ENCODE results near the gene CLSTN1.
A peak's percentile ranks its signal among the peaks of the same experiment; 100 is the strongest.

Gene CLSTN1

GRCh38 chr1:9869831-9870251 lies 46.1 kb upstream of the CLSTN1 start:
- Histone ChIP-seq H3K36me3 (ENCODE audit: control insufficient read depth in 4 of 4, insufficient read depth in 4 of 4, low read length in 3 of 4) (peaks cover 0 to 44% (median 29%) of the 10 kb centered on the region in 4 experiments), H3K27me3 (replicated peaks in 2 of 5; ENCODE audit: control insufficient read depth in 4 of 5, insufficient read depth in 5 of 5, low read length in 4 of 5) (no peaks in the 10 kb centered on the region), H3K27ac (ENCODE audit: insufficient read depth in 1 of 2, low read depth in 1 of 2, low read length in 2 of 2, poor library complexity in 1 of 2, severe bottlenecking in 2 of 2) (no peak overlapping the region), H3K4me1 (ENCODE audit: control extremely low read depth in 1 of 4, control insufficient read depth in 4 of 4, insufficient read depth in 4 of 4, low read length in 3 of 4) (peaks cover 0 to 2% (median under 1%) of the 10 kb centered on the region in 4 experiments), H3K4me3 (ENCODE audit: control insufficient read depth in 1 of 7, extremely low read depth in 1 of 7, insufficient read depth in 4 of 7, low read depth in 2 of 7, low read length in 6 of 7) (no peak overlapping the region), H3K9me3 (ENCODE audit: control extremely low read depth in 1 of 5, control insufficient read depth in 4 of 5, insufficient read depth in 2 of 5, low read depth in 1 of 5, low read length in 4 of 5) (no peaks in the 10 kb centered on the region)
- 91% methylated on average over 10 of the region's 13 CpGs for WGBS (ENCODE audit: insufficient coverage)
- CTCF ChIA-PET, result interaction anchor here (0.8 to 18.8 kb wide), 11 partner anchors 11 to 87 kb away, joined by 3 to 321 read pairs (median 13); partner anchors contain the start of genes LZIC and NMNAT1
- POLR2A ChIA-PET, result no interaction called here
- no peak for DNase-seq

DNA sequence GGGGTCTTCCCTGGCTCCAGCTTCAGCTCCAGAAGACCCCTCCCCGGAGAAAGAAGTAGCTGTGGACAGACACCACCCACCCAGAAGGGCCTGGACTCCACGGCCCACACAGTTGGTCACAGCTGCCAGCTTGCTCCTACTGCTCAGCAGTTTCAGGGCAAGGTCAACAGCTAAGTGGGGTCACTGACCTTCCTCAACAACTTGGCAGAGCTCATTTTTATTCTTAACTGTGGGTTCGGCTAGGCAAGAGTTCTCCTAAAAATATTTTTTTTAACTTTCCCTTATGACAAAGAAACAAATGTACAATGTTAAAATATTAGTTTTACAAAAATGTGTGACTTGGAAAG lies 44.5 kb upstream of the CLSTN1 start:
- Histone ChIP-seq H3K36me3 (ENCODE audit: control insufficient read depth in 4 of 4, insufficient read depth in 4 of 4, low read length in 3 of 4) (peaks cover 0 to 50% (median 29%) of the 10 kb centered on the region in 4 experiments), H3K27me3 (replicated peaks in 2 of 5; ENCODE audit: control insufficient read depth in 4 of 5, insufficient read depth in 5 of 5, low read length in 4 of 5) (no peaks in the 10 kb centered on the region), H3K9me3 (ENCODE audit: control extremely low read depth in 1 of 5, control insufficient read depth in 4 of 5, insufficient read depth in 2 of 5, low read depth in 1 of 5, low read length in 4 of 5) (no peaks in the 10 kb centered on the region), H3K4me1 (ENCODE audit: control extremely low read depth in 1 of 4, control insufficient read depth in 4 of 4, insufficient read depth in 4 of 4, low read length in 3 of 4) (no peaks in the 10 kb centered on the region), H3K27ac (ENCODE audit: insufficient read depth in 1 of 2, low read depth in 1 of 2, low read length in 2 of 2, poor library complexity in 1 of 2, severe bottlenecking in 2 of 2) (no peak overlapping the region), H3K4me3 (ENCODE audit: control insufficient read depth in 1 of 7, extremely low read depth in 1 of 7, insufficient read depth in 4 of 7, low read depth in 2 of 7, low read length in 6 of 7) (no peak overlapping the region)
- DNase-seq, result no peak
- ChIA-PET CTCF (interaction anchor here (0.8 to 18.8 kb wide), 27 partner anchors 9 to 242 kb away, joined by 3 to 321 read pairs (median 4); partner anchors contain the start of genes LZIC and NMNAT1), POLR2A (interaction anchor here (1.2 kb wide), 1 partner anchor 42 kb away, joined by 3 read pairs; the partner anchor contains the start of gene CTNNBIP1)
- WGBS (ENCODE audit: insufficient coverage), result 97% methylated on average over 2 of the region's 3 CpGs

DNA sequence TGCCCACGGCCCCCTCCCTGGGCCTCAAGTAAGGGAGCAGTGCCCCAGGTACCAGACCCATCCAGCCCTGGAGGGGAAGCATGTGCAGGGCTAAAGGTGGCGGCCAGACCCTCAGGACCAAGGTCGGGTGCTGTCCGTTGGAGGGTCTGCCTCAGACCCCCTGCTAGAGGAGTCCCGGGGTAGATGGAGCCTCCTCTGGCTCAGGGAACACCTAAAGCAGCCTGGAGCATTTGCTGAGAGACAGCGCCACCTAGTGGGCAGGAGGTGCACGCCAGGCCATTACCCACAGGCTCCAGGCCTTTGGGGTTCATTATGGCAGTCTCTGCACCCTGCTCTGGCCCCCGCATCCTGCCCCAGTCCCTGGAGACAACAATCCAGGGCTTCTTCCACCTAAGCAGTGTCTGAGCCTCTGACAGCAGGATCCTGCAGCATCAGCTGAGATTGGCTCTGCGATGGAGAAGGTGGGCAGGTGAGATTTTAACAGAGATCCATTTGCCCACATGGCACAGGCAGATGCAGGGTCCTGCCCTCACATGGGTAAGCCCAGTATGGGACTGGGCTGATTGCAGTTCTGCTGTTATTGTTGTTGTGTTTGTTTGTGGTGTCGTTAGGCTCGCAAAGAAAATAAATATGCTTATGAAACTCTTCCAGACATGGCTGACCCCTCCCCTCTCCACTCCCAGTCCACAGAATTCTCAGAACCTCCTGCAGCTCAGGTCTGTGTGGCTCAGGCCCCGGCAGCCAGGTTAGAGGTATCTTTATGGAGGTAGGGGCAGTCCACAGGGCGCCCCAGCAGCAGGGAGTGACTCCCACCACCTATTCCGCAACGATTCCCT lies 43.9 kb upstream of the CLSTN1 start:
- ChIA-PET POLR2A (interaction anchor here (1.2 kb wide), 1 partner anchor 43 kb away, joined by 3 read pairs; the partner anchor contains the start of gene CTNNBIP1), CTCF (interaction anchor here (0.8 to 18.8 kb wide), 25 partner anchors 8 to 241 kb away, joined by 3 to 321 read pairs (median 5); partner anchors contain the start of genes LZIC and NMNAT1)
- WGBS (ENCODE audit: insufficient coverage), result 42% methylated on average over 7 of the region's 15 CpGs
- no peak overlapping the region for H3K27ac ChIP-seq (ENCODE audit: insufficient read depth in 1 of 2, low read depth in 1 of 2, low read length in 2 of 2, poor library complexity in 1 of 2, severe bottlenecking in 2 of 2)
- H3K4me3 ChIP-seq (ENCODE audit: control insufficient read depth in 1 of 7, extremely low read depth in 1 of 7, insufficient read depth in 4 of 7, low read depth in 2 of 7, low read length in 6 of 7), result no peak overlapping the region
- peak; percentile 73 to 87 (median 81) for DNase-seq
- no peaks in the 10 kb centered on the region for H3K4me1 ChIP-seq (ENCODE audit: control extremely low read depth in 1 of 4, control insufficient read depth in 4 of 4, insufficient read depth in 4 of 4, low read length in 3 of 4)
- H3K36me3 ChIP-seq (ENCODE audit: control insufficient read depth in 4 of 4, insufficient read depth in 4 of 4, low read length in 3 of 4), result peaks cover 0 to 50% (median 29%) of the 10 kb centered on the region in 4 experiments
- no peaks in the 10 kb centered on the region for H3K9me3 ChIP-seq (ENCODE audit: control extremely low read depth in 1 of 5, control insufficient read depth in 4 of 5, insufficient read depth in 2 of 5, low read depth in 1 of 5, low read length in 4 of 5)
- H3K27me3 ChIP-seq (replicated peaks in 2 of 5; ENCODE audit: control insufficient read depth in 4 of 5, insufficient read depth in 5 of 5, low read length in 4 of 5), result no peaks in the 10 kb centered on the region

GRCh38 chr1:9866836-9867235 lies 43.1 kb upstream of the CLSTN1 start:
- Histone ChIP-seq H3K36me3 (ENCODE audit: control insufficient read depth in 4 of 4, insufficient read depth in 4 of 4, low read length in 3 of 4) (peaks cover 0 to 50% (median 28%) of the 10 kb centered on the region in 4 experiments), H3K9me3 (ENCODE audit: control extremely low read depth in 1 of 5, control insufficient read depth in 4 of 5, insufficient read depth in 2 of 5, low read depth in 1 of 5, low read length in 4 of 5) (no peaks in the 10 kb centered on the region), H3K27me3 (replicated peaks in 2 of 5; ENCODE audit: control insufficient read depth in 4 of 5, insufficient read depth in 5 of 5, low read length in 4 of 5) (no peaks in the 10 kb centered on the region), H3K27ac (ENCODE audit: insufficient read depth in 1 of 2, low read depth in 1 of 2, low read length in 2 of 2, poor library complexity in 1 of 2, severe bottlenecking in 2 of 2) (no peak overlapping the region), H3K4me1 (ENCODE audit: control extremely low read depth in 1 of 4, control insufficient read depth in 4 of 4, insufficient read depth in 4 of 4, low read length in 3 of 4) (no peaks in the 10 kb centered on the region), H3K4me3 (ENCODE audit: control insufficient read depth in 1 of 7, extremely low read depth in 1 of 7, insufficient read depth in 4 of 7, low read depth in 2 of 7, low read length in 6 of 7) (no peak overlapping the region)
- 96% methylated on average over 6 of the region's 6 CpGs for WGBS (ENCODE audit: insufficient coverage)
- ChIA-PET CTCF (interaction anchor here (0.6 to 18.8 kb wide), 8 partner anchors 14 to 223 kb away, joined by 3 to 321 read pairs (median 4); no protein-coding TSS in a partner anchor), POLR2A (no interaction called here)
- DNase-seq, result no peak

DNA sequence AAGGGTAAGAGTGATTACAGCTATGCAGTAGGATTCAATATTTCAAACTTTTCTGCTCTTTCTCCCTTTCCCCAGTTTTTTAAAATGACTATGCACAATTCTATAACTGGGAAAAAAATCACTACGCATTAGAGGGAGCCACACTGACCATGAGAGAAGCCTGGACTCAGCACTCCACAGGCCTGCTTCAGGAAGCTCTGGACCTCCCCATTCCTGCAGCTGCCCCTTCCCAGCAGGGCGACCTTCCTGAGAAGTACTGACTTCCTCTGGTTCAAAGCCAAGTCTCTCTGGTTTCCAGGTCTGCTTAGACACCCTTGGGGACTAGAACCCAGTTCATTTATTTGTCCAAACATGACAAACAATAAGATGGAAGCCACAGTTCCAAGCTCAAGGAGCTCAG lies 42.0 kb upstream of the CLSTN1 start:
- POLR2A ChIA-PET, result no interaction called here
- 95% methylated on average over 2 of the region's 2 CpGs for WGBS (ENCODE audit: insufficient coverage)
- CTCF ChIA-PET, result interaction anchor here (0.8 to 18.8 kb wide), 12 partner anchors 12 to 222 kb away, joined by 3 to 321 read pairs (median 4); no protein-coding TSS in a partner anchor
- DNase-seq, result no peak
- Histone ChIP-seq H3K4me3 (ENCODE audit: control insufficient read depth in 1 of 7, extremely low read depth in 1 of 7, insufficient read depth in 4 of 7, low read depth in 2 of 7, low read length in 6 of 7) (no peak overlapping the region), H3K36me3 (ENCODE audit: control insufficient read depth in 4 of 4, insufficient read depth in 4 of 4, low read length in 3 of 4) (peaks cover 0 to 40% (median 20%) of the 10 kb centered on the region in 4 experiments), H3K9me3 (ENCODE audit: control extremely low read depth in 1 of 5, control insufficient read depth in 4 of 5, insufficient read depth in 2 of 5, low read depth in 1 of 5, low read length in 4 of 5) (no peaks in the 10 kb centered on the region), H3K27me3 (replicated peaks in 2 of 5; ENCODE audit: control insufficient read depth in 4 of 5, insufficient read depth in 5 of 5, low read length in 4 of 5) (no peaks in the 10 kb centered on the region), H3K4me1 (ENCODE audit: control extremely low read depth in 1 of 4, control insufficient read depth in 4 of 4, insufficient read depth in 4 of 4, low read length in 3 of 4) (no peaks in the 10 kb centered on the region), H3K27ac (ENCODE audit: insufficient read depth in 1 of 2, low read depth in 1 of 2, low read length in 2 of 2, poor library complexity in 1 of 2, severe bottlenecking in 2 of 2) (no peak overlapping the region)

DNA sequence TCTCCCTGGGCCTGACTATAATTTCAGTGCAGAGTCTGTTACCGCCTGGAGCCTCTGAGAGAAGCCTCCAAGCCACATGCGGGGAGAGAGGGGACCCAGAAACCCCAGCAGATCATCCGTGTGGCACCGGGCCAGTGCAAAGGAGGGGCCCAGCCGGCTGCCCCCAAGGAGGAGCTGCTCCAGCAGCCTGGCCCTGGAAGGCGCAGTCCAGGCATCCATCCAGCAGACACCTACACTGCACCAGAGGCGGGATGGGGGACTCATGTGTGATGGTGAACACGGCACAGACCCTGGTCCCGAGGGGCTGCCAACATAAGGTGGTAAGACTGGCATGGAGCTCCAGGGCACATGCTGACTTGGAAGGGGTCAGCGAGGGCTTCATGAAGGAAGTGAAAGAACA lies 39.6 kb upstream of the CLSTN1 start:
- Histone ChIP-seq H3K36me3 (ENCODE audit: control insufficient read depth in 4 of 4, insufficient read depth in 4 of 4, low read length in 3 of 4) (peaks cover 4 to 23% (median 10%) of the 10 kb centered on the region in 4 experiments), H3K4me3 (ENCODE audit: control insufficient read depth in 1 of 7, extremely low read depth in 1 of 7, insufficient read depth in 4 of 7, low read depth in 2 of 7, low read length in 6 of 7) (no peak overlapping the region), H3K9me3 (ENCODE audit: control extremely low read depth in 1 of 5, control insufficient read depth in 4 of 5, insufficient read depth in 2 of 5, low read depth in 1 of 5, low read length in 4 of 5) (no peaks in the 10 kb centered on the region), H3K27ac (ENCODE audit: insufficient read depth in 1 of 2, low read depth in 1 of 2, low read length in 2 of 2, poor library complexity in 1 of 2, severe bottlenecking in 2 of 2) (no peak overlapping the region), H3K27me3 (replicated peaks in 2 of 5; ENCODE audit: control insufficient read depth in 4 of 5, insufficient read depth in 5 of 5, low read length in 4 of 5) (no peaks in the 10 kb centered on the region), H3K4me1 (ENCODE audit: control extremely low read depth in 1 of 4, control insufficient read depth in 4 of 4, insufficient read depth in 4 of 4, low read length in 3 of 4) (peaks cover 0 to 13% (median 6%) of the 10 kb centered on the region in 4 experiments)
- ChIA-PET POLR2A (no interaction called here), CTCF (interaction anchor here (0.8 to 18.8 kb wide), 10 partner anchors 10 to 81 kb away, joined by 3 to 321 read pairs (median 5); no protein-coding TSS in a partner anchor)
- 95% methylated on average over 9 of the region's 10 CpGs for WGBS (ENCODE audit: insufficient coverage)
- DNase-seq, result no peak

DNA sequence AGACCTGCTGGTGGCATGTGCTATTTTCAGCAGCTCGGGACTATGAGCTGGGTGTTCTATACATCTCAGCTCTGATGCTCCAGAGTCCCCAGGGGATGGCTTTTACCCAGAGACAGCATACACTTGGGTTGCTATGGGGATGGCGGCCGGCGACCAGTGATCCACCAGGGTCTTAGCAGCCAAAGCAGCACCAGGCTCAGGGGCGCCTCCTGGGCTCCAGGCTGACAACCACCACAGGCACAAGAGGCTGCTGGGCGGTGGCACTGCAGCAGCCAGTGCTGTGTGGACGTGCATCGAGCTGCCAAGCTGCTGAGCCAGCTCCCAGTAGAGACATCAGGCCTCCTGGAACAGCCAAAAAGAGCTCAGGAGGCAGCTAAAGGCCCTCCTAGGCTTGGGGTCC lies 37.6 kb upstream of the CLSTN1 start:
- Histone ChIP-seq H3K27me3 (replicated peaks in 2 of 5; ENCODE audit: control insufficient read depth in 4 of 5, insufficient read depth in 5 of 5, low read length in 4 of 5) (no peaks in the 10 kb centered on the region), H3K4me1 (ENCODE audit: control extremely low read depth in 1 of 4, control insufficient read depth in 4 of 4, insufficient read depth in 4 of 4, low read length in 3 of 4) (peaks cover 0 to 13% (median 6%) of the 10 kb centered on the region in 4 experiments), H3K9me3 (ENCODE audit: control extremely low read depth in 1 of 5, control insufficient read depth in 4 of 5, insufficient read depth in 2 of 5, low read depth in 1 of 5, low read length in 4 of 5) (no peaks in the 10 kb centered on the region), H3K4me3 (ENCODE audit: control insufficient read depth in 1 of 7, extremely low read depth in 1 of 7, insufficient read depth in 4 of 7, low read depth in 2 of 7, low read length in 6 of 7) (no peak overlapping the region), H3K36me3 (ENCODE audit: control insufficient read depth in 4 of 4, insufficient read depth in 4 of 4, low read length in 3 of 4) (peaks cover 5 to 17% (median 11%) of the 10 kb centered on the region in 4 experiments), H3K27ac (ENCODE audit: insufficient read depth in 1 of 2, low read depth in 1 of 2, low read length in 2 of 2, poor library complexity in 1 of 2, severe bottlenecking in 2 of 2) (no peak overlapping the region)
- ChIA-PET POLR2A (no interaction called here), CTCF (interaction anchor here (0.7 to 18.8 kb wide), 9 partner anchors 8 to 141 kb away, joined by 3 to 321 read pairs (median 4); no protein-coding TSS in a partner anchor)
- 94% methylated on average over 8 of the region's 8 CpGs for WGBS (ENCODE audit: insufficient coverage)
- peak in 2 of 3 donors; percentile 45 to 55 for DNase-seq

Data from common myeloid progenitor, CD34-positive (primary cell).